HEK293T (cell line): ENCODE data around the gene NFE2L3.

Experiments used
- CTCF ChIA-PET: fragments of 350-600 bp; formaldehyde crosslinking; extraction: SDS; loops from one replicate; lab custom pipeline; 2021; ENCODE audit warnings: antibody characterized with exemption, inconsistent platforms; lab: Yijun Ruan, JAX
- POLR2A ChIA-PET: fragments of 350-600 bp; formaldehyde crosslinking; extraction: SDS; loops from one replicate; lab custom pipeline; 2020; ENCODE audit warnings: antibody characterized with exemption, inconsistent platforms; lab: Yijun Ruan, JAX
- DNase-seq: peaks from one replicate; pipeline ENCODE4 v3.0.0; 2012; ENCODE audit warnings: mixed read lengths; ENCODE audit errors: extremely low spot score
- ARNT ChIP-seq: fragments of 450-650 bp; IDR thresholded peaks from 2 replicates; pipeline ENCODE4 v1.6.1; 2017; ENCODE audit warnings: mild to moderate bottlenecking
- BHLHE40 ChIP-seq: fragments of 450-650 bp; IDR thresholded peaks from 2 replicates; pipeline ENCODE4 v1.6.1; 2016; ENCODE audit warnings: mild to moderate bottlenecking, moderate library complexity, borderline replicate concordance
- CTBP1 ChIP-seq: fragments of 450-650 bp; IDR thresholded peaks from 2 replicates; pipeline ENCODE4 v1.6.1; 2016; ENCODE audit warnings: borderline replicate concordance
- ELF4 ChIP-seq: fragments of 450-650 bp; IDR thresholded peaks from 2 replicates; pipeline ENCODE4 v1.6.1; 2017; ENCODE audit warnings: antibody characterized with exemption
- FOXA1 ChIP-seq: fragments of 450-650 bp; IDR thresholded peaks from 2 replicates; pipeline ENCODE4 v1.6.1; 2016; ENCODE audit warnings: mild to moderate bottlenecking
- FOXK2 ChIP-seq: fragments of 450-650 bp; IDR thresholded peaks from 2 replicates; pipeline ENCODE4 v1.6.1; 2016; ENCODE audit warnings: mild to moderate bottlenecking
- FOXM1 ChIP-seq: fragments of 450-650 bp; IDR thresholded peaks from 2 replicates; pipeline ENCODE4 v1.6.1; 2017; ENCODE audit warnings: mild to moderate bottlenecking, borderline replicate concordance
- HDGF ChIP-seq: fragments of 450-650 bp; IDR thresholded peaks from 2 replicates; pipeline ENCODE4 v1.6.1; 2017; ENCODE audit warnings: antibody characterized with exemption, borderline replicate concordance
- L3MBTL2 ChIP-seq: fragments of 450-650 bp; conservative IDR thresholded peaks from 2 replicates; pipeline ENCODE4 v1.6.1; 2016; ENCODE audit warnings: mild to moderate bottlenecking
- LEF1 ChIP-seq: fragments of 450-650 bp; IDR thresholded peaks from 2 replicates; pipeline ENCODE4 v1.6.1; 2017; ENCODE audit warnings: mild to moderate bottlenecking, borderline replicate concordance
- NFRKB ChIP-seq: fragments of 450-650 bp; IDR thresholded peaks from 2 replicates; pipeline ENCODE4 v1.6.1; 2016; ENCODE audit warnings: mild to moderate bottlenecking, moderate library complexity
- SP1 ChIP-seq: fragments of 450-650 bp; IDR thresholded peaks from 2 replicates; pipeline ENCODE4 v1.6.1; 2017
- SUZ12 ChIP-seq: fragments of 450-650 bp; IDR thresholded peaks from 2 replicates; pipeline ENCODE4 v1.6.1; 2016; ENCODE audit warnings: mild to moderate bottlenecking
- TARDBP ChIP-seq: fragments of 450-650 bp; IDR thresholded peaks from 2 replicates; pipeline ENCODE4 v1.6.1; 2016
- ZNF384 ChIP-seq: fragments of 450-650 bp; IDR thresholded peaks from 2 replicates; pipeline ENCODE4 v1.6.1; 2016
- TF ChIP-seq, protein P1 (sequence below): fragments of 450-650 bp; IDR thresholded peaks from 2 replicates; pipeline ENCODE4 v1.6.1; 2016

The NFE2L3 gene

DNA sequence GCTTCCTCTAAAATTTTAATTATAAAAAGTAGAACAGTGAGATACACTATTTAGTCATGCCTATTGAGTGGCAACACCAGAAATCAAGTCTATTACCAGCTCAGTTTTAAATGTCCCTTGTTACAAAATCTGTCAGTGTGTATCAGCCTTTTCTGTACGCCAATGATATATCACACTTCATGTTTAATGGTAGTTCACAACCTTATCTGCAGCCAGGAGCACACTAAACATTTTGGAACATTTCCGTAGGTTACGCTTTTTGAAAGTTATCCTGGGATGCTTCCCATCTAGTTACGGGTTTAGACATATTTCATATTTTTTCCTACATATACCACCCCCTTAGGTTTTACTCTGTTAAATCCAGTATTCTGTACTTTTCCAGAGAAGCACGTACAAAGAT is 43.2 kb downstream of the NFE2L3 start:
- ChIA-PET POLR2A (interaction anchor here (0.9 to 2.6 kb wide), 4 partner anchors 10 to 977 kb away, joined by 3 to 19 read pairs (median 4); no protein-coding TSS in a partner anchor), CTCF (no interaction called here)
- DNase-seq = no peak
- TF ChIP-seq ELF4 (no peak), HDGF (no peak), L3MBTL2 (no peak), SUZ12 (no peak), BHLHE40 (no peak), FOXA1 (no peak), CTBP1 (no peak)
- TF ChIP-seq, protein P1, sequence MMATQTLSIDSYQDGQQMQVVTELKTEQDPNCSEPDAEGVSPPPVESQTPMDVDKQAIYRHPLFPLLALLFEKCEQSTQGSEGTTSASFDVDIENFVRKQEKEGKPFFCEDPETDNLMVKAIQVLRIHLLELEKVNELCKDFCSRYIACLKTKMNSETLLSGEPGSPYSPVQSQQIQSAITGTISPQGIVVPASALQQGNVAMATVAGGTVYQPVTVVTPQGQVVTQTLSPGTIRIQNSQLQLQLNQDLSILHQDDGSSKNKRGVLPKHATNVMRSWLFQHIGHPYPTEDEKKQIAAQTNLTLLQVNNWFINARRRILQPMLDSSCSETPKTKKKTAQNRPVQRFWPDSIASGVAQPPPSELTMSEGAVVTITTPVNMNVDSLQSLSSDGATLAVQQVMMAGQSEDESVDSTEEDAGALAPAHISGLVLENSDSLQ = no peak

DNA sequence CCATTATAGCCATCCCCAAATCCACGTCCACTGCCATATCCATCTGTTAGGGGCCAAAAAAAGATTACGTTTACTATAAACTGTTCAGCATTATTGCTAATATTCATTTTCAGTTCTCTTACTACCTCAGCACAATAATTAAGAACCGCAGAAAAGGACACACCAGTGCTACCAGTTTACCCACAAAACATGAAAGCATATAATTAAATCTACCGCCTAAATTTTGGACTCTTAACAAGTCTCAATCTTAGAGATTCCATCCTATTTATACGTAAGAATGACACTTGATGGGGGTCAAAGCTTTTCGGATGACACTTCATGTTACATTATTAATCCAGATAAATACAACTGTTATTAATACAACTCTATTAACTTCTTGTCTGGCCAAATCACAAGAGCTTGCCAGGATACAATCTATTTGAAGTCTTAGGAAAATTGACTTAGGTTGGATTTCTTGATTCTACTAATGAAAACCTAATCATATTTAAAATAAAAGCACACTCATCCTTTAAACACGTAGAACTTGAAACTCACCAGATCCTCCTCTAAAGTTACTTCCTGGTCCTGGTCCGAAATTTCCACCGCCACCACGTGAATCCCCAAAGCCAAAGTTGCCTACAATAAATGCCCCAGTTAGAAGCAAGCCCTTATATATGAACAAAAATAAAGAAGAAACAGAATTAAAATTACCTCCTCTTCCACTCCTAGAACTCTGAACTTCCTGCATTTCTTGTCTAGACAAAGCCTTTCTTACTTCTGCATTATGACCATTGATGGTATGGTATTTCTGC is 44.1 kb downstream of the NFE2L3 start:
- POLR2A ChIA-PET = interaction anchor here (0.8 to 6.8 kb wide), 9 partner anchors 7 to 989 kb away, joined by 3 to 46 read pairs (median 7); partner anchors contain the start of genes HOXA11, HOXA3 and HOXA5
- TF ChIP-seq TARDBP (no peak), NFRKB (no peak)
- DNase-seq = no peak
- CTCF ChIA-PET = interaction anchor here (3.4 kb wide), 1 partner anchor 105 kb away, joined by 13 read pairs; no protein-coding TSS in a partner anchor

DNA sequence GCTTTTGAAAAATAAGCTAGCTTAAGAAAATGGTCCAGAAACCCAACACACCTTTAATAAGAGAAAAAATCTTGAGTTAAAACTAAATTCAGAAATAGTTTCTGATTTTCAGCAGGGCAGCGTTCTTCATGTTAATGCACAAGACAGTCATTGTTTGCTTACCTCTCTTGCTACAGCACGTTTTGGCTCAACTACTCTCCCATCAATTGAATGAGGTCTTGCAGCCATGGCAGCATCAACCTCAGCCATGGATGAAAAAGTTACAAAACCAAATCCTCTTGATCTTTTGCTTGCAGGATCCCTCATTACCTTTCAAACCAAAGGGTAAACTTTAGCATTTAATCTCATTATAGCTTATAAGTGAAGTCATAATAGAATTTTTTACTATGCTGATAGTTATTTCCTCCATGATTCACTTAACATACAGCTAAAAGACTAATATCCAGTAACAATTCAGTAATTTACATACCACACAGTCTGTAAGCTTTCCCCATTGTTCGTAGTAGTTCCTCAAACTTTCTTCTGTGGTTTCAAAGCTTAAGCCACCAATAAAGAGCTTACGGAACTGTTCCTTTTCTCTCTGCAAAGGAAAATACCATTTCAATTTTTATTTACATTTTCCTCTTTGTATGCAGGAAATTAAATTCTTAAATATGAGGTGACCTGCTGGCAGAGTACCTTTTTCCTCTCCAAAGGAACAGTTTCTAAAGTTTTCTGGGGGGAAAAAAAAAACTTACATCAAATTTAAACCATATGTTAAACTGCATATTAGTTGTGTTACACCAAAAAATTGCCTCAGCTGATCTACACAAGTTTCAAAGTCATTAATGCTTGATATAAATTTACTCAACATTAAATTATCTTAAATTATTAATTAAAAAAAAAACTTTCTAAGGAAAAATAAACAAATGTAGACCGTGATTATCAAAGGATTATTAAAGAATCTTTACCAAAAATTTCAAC is 45.4 kb downstream of the NFE2L3 start:
- no peak for DNase-seq
- CTCF ChIA-PET = interaction anchor here (0.6 to 3.4 kb wide), 2 partner anchors 107 to 987 kb away, joined by 4 to 13 read pairs; no protein-coding TSS in a partner anchor

DNA sequence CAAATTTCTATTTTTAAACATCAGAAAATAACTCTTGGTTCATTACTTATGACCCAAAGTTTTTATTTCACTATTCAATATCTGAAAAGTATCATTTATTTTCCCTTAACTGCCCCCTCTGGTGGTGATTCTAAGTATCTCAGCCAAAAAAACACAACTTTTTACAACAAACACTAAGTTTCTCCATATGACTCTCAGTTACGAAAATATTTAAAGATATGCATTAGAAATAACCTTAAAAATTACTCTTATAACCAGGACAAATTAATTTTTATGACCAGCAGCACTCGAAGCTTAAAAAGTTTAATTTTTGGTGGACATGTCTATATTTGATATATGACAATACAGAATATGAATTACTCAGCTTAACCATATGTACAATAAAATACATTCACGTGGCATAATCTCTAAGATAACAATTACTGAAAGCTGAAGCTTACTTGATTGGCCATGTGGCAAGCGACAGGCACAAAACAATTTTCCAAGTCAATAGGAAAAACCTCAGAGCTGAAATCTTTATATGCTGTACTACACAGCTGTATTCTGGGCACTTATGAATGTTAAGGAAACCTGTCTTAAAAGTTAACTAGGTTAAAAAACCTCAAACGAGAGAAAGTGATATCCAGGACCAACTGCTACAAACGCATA is 46.3 kb downstream of the NFE2L3 start:
- CTCF ChIA-PET = interaction anchor here (0.6 to 3.4 kb wide), 2 partner anchors 107 to 986 kb away, joined by 4 to 13 read pairs; no protein-coding TSS in a partner anchor
- TF ChIP-seq LEF1 = no peak
- TF ChIP-seq, protein P1 = peak; percentile 42; the same call in 1 of the 2 replicates
- POLR2A ChIA-PET = interaction anchor here (0.7 to 6.8 kb wide), 21 partner anchors 10 to 1002 kb away, joined by 3 to 46 read pairs (median 5); partner anchors contain the start of genes HOXA13, HOXA5, HOXA6 and HOXA7
- no peak for DNase-seq

More for the DNA sequence above, 45.4 kb downstream of the NFE2L3 start:
- TF ChIP-seq LEF1 = no peak
- no peak for TF ChIP-seq CTBP1
- no peak for TF ChIP-seq FOXA1
- no peak for TF ChIP-seq FOXM1
- TF ChIP-seq ARNT = no peak
- no peak for TF ChIP-seq BHLHE40
- no peak for TF ChIP-seq FOXK2
- TF ChIP-seq HDGF = no peak
- no peak for TF ChIP-seq L3MBTL2
- POLR2A ChIA-PET = interaction anchor here (0.6 to 6.8 kb wide), 15 partner anchors 9 to 979 kb away, joined by 3 to 46 read pairs (median 5); partner anchors contain the start of genes HOXA5, HOXA7 and SNX10

DNA sequence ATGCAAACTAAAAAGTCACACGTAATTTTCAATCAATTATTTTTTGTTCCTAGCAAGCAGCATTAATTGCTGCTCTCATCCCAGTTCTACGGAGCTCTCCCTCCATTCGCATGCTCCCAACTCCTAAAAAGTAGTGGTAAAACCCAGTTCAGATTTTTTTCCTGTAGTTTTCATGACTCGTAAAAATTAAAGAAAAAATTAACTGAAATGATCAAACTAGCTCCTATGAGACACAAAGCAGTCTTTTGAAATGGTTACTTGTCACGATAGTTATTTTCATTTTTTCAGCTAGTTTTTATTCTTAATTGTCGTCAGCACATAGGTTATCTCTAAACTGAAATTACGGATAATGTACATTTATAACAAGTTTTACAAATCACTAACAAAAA is 46.8 kb downstream of the NFE2L3 start:
- TF ChIP-seq NFRKB (no peak), ELF4 (no peak), TARDBP (no peak), SP1 (no peak), CTBP1 (no peak), FOXK2 (no peak), L3MBTL2 (no peak), LEF1 (no peak), BHLHE40 (no peak), HDGF (no peak), SUZ12 (no peak), ZNF384 (no peak), FOXA1 (no peak), FOXM1 (no peak), ARNT (no peak)
- TF ChIP-seq, protein P1 = no peak
- CTCF ChIA-PET = interaction anchor here (3.4 kb wide), 1 partner anchor 108 kb away, joined by 13 read pairs; no protein-coding TSS in a partner anchor
- DNase-seq = no peak
- POLR2A ChIA-PET = interaction anchor here (0.7 to 6.8 kb wide), 18 partner anchors 7 to 1001 kb away, joined by 3 to 46 read pairs (median 5); partner anchors contain the start of genes HOXA13, HOXA6 and HOXA7
